ENCODE results near the gene COL1A2.
A peak's percentile ranks its signal among the peaks of the same experiment; 100 is the strongest.

The COL1A2 gene

GRCh38 chr7:94394437-94395140 is at the start of gene COL1A2:
COL1A2 (plus strand) TSS chr7:94394895; CDS start chr7:94395032, 137 bp downstream.
- peak; percentile 20 for DNase-seq (ENCODE audit: low spot score)
- Mint-ChIP-seq H3K36me3 (ENCODE audit: low read depth) (no peaks in the 10 kb centered on the region), H3K9me3 (no peaks in the 10 kb centered on the region), H3K4me3 (peak within 1 kb of the TSS; percentile 76), H3K4me1 (ENCODE audit: low read depth) (peaks cover 26% of the 10 kb centered on the region), H3K27me3 (ENCODE audit: low read depth) (peaks cover 3% of the 10 kb centered on the region), H3K27ac (no peak within 1 kb of the TSS)

GRCh38 chr7:94345907-94346306 is 48.8 kb upstream of the COL1A2 start:
- no peak overlapping the region for H3K4me3 Mint-ChIP-seq
- H3K27ac Mint-ChIP-seq, result no peak overlapping the region
- H3K9me3 Mint-ChIP-seq, result no peaks in the 10 kb centered on the region
- no peaks in the 10 kb centered on the region for H3K36me3 Mint-ChIP-seq (ENCODE audit: low read depth)
- H3K27me3 Mint-ChIP-seq (ENCODE audit: low read depth), result no peaks in the 10 kb centered on the region
- no peaks in the 10 kb centered on the region for H3K4me1 Mint-ChIP-seq (ENCODE audit: low read depth)
- no peak for DNase-seq (ENCODE audit: low spot score)

GRCh38 chr7:94348142-94348541 is 46.6 kb upstream of the COL1A2 start:
- no peak for DNase-seq (ENCODE audit: low spot score)
- Mint-ChIP-seq H3K4me1 (ENCODE audit: low read depth) (no peaks in the 10 kb centered on the region), H3K36me3 (ENCODE audit: low read depth) (no peaks in the 10 kb centered on the region), H3K27ac (no peak overlapping the region), H3K4me3 (no peak overlapping the region), H3K9me3 (no peaks in the 10 kb centered on the region), H3K27me3 (ENCODE audit: low read depth) (no peaks in the 10 kb centered on the region)

- Mint-ChIP-seq H3K4me1 (ENCODE audit: low read depth) (no peaks in the 10 kb centered on the region), H3K4me3 (no peak overlapping the region), H3K27ac (no peak overlapping the region), H3K9me3 (no peaks in the 10 kb centered on the region), H3K36me3 (ENCODE audit: low read depth) (no peaks in the 10 kb centered on the region), H3K27me3 (ENCODE audit: low read depth) (no peaks in the 10 kb centered on the region)
- DNase-seq (ENCODE audit: low spot score), result no peak
These were observed 44.0 kb upstream of the COL1A2 start for GRCh38 chr7:94350734-94351133.

GRCh38 chr7:94351703-94352102 is 43.0 kb upstream of the COL1A2 start:
- H3K9me3 Mint-ChIP-seq, result no peaks in the 10 kb centered on the region

GRCh38 chr7:94352887-94353286 is 41.8 kb upstream of the COL1A2 start:
- no peaks in the 10 kb centered on the region for H3K27me3 Mint-ChIP-seq (ENCODE audit: low read depth)
- no peaks in the 10 kb centered on the region for H3K9me3 Mint-ChIP-seq
- H3K27ac Mint-ChIP-seq, result no peak overlapping the region
- no peaks in the 10 kb centered on the region for H3K4me1 Mint-ChIP-seq (ENCODE audit: low read depth)
- no peaks in the 10 kb centered on the region for H3K36me3 Mint-ChIP-seq (ENCODE audit: low read depth)
- no peak for DNase-seq (ENCODE audit: low spot score)
- no peak overlapping the region for H3K4me3 Mint-ChIP-seq

More at GRCh38 chr7:94351703-94352102, 43.0 kb upstream of the COL1A2 start:
- no peak overlapping the region for H3K27ac Mint-ChIP-seq
- DNase-seq (ENCODE audit: low spot score), result no peak
- H3K4me3 Mint-ChIP-seq, result no peak overlapping the region
- no peaks in the 10 kb centered on the region for H3K4me1 Mint-ChIP-seq (ENCODE audit: low read depth)
- H3K27me3 Mint-ChIP-seq (ENCODE audit: low read depth), result no peaks in the 10 kb centered on the region
- no peaks in the 10 kb centered on the region for H3K36me3 Mint-ChIP-seq (ENCODE audit: low read depth)

- Mint-ChIP-seq H3K4me3 (no peak overlapping the region), H3K36me3 (ENCODE audit: low read depth) (no peaks in the 10 kb centered on the region)
These were observed 39.7 kb upstream of the COL1A2 start for GRCh38 chr7:94354953-94355352.

GRCh38 chr7:94355454-94355853 is 39.2 kb upstream of the COL1A2 start:
- H3K36me3 Mint-ChIP-seq (ENCODE audit: low read depth), result no peaks in the 10 kb centered on the region
- no peaks in the 10 kb centered on the region for H3K4me1 Mint-ChIP-seq (ENCODE audit: low read depth)
- no peaks in the 10 kb centered on the region for H3K9me3 Mint-ChIP-seq
- DNase-seq (ENCODE audit: low spot score), result no peak
- no peak overlapping the region for H3K27ac Mint-ChIP-seq
- H3K27me3 Mint-ChIP-seq (ENCODE audit: low read depth), result no peaks in the 10 kb centered on the region
- no peak overlapping the region for H3K4me3 Mint-ChIP-seq

More at GRCh38 chr7:94354953-94355352, 39.7 kb upstream of the COL1A2 start:
- no peak for DNase-seq (ENCODE audit: low spot score)
- no peaks in the 10 kb centered on the region for H3K9me3 Mint-ChIP-seq
- no peaks in the 10 kb centered on the region for H3K4me1 Mint-ChIP-seq (ENCODE audit: low read depth)
- H3K27me3 Mint-ChIP-seq (ENCODE audit: low read depth), result no peaks in the 10 kb centered on the region
- no peak overlapping the region for H3K27ac Mint-ChIP-seq

- no peak for DNase-seq (ENCODE audit: low spot score)
- no peaks in the 10 kb centered on the region for H3K9me3 Mint-ChIP-seq
- no peaks in the 10 kb centered on the region for H3K36me3 Mint-ChIP-seq (ENCODE audit: low read depth)
- no peak overlapping the region for H3K4me3 Mint-ChIP-seq
- no peaks in the 10 kb centered on the region for H3K4me1 Mint-ChIP-seq (ENCODE audit: low read depth)
- no peak overlapping the region for H3K27ac Mint-ChIP-seq
- H3K27me3 Mint-ChIP-seq (ENCODE audit: low read depth), result no peaks in the 10 kb centered on the region
These were observed 37.6 kb upstream of the COL1A2 start for GRCh38 chr7:94357076-94357475.

- H3K27me3 Mint-ChIP-seq (ENCODE audit: low read depth), result no peaks in the 10 kb centered on the region
- H3K4me3 Mint-ChIP-seq, result no peak overlapping the region
- H3K27ac Mint-ChIP-seq, result no peak overlapping the region
- H3K36me3 Mint-ChIP-seq (ENCODE audit: low read depth), result no peaks in the 10 kb centered on the region
- no peaks in the 10 kb centered on the region for H3K4me1 Mint-ChIP-seq (ENCODE audit: low read depth)
- H3K9me3 Mint-ChIP-seq, result no peaks in the 10 kb centered on the region
- no peak for DNase-seq (ENCODE audit: low spot score)
These were observed 33.8 kb upstream of the COL1A2 start for GRCh38 chr7:94360926-94361325.

- Mint-ChIP-seq H3K27me3 (ENCODE audit: low read depth) (no peaks in the 10 kb centered on the region), H3K4me3 (no peak overlapping the region), H3K36me3 (ENCODE audit: low read depth) (no peaks in the 10 kb centered on the region), H3K27ac (no peak overlapping the region), H3K9me3 (no peaks in the 10 kb centered on the region), H3K4me1 (ENCODE audit: low read depth) (no peaks in the 10 kb centered on the region)
- no peak for DNase-seq (ENCODE audit: low spot score)
These were observed 32.4 kb upstream of the COL1A2 start for GRCh38 chr7:94362276-94362675.

- no peaks in the 10 kb centered on the region for H3K4me1 Mint-ChIP-seq (ENCODE audit: low read depth)
- no peaks in the 10 kb centered on the region for H3K36me3 Mint-ChIP-seq (ENCODE audit: low read depth)
- DNase-seq (ENCODE audit: low spot score), result no peak
- no peak overlapping the region for H3K4me3 Mint-ChIP-seq
- no peaks in the 10 kb centered on the region for H3K27me3 Mint-ChIP-seq (ENCODE audit: low read depth)
- H3K27ac Mint-ChIP-seq, result no peak overlapping the region
- H3K9me3 Mint-ChIP-seq, result no peaks in the 10 kb centered on the region
These were observed 29.9 kb upstream of the COL1A2 start for GRCh38 chr7:94364816-94365215.

GRCh38 chr7:94366163-94366562 is 28.5 kb upstream of the COL1A2 start:
- no peak for DNase-seq (ENCODE audit: low spot score)
- no peaks in the 10 kb centered on the region for H3K4me1 Mint-ChIP-seq (ENCODE audit: low read depth)
- H3K36me3 Mint-ChIP-seq (ENCODE audit: low read depth), result no peaks in the 10 kb centered on the region
- no peak overlapping the region for H3K4me3 Mint-ChIP-seq
- H3K9me3 Mint-ChIP-seq, result no peaks in the 10 kb centered on the region
- H3K27ac Mint-ChIP-seq, result no peak overlapping the region
- no peaks in the 10 kb centered on the region for H3K27me3 Mint-ChIP-seq (ENCODE audit: low read depth)

GRCh38 chr7:94366832-94367231 is 27.9 kb upstream of the COL1A2 start:
- DNase-seq (ENCODE audit: low spot score), result no peak
- no peak overlapping the region for H3K4me3 Mint-ChIP-seq
- no peaks in the 10 kb centered on the region for H3K36me3 Mint-ChIP-seq (ENCODE audit: low read depth)
- H3K27me3 Mint-ChIP-seq (ENCODE audit: low read depth), result no peaks in the 10 kb centered on the region
- no peaks in the 10 kb centered on the region for H3K4me1 Mint-ChIP-seq (ENCODE audit: low read depth)
- no peaks in the 10 kb centered on the region for H3K9me3 Mint-ChIP-seq
- no peak overlapping the region for H3K27ac Mint-ChIP-seq

GRCh38 chr7:94367949-94368348 is 26.7 kb upstream of the COL1A2 start:
- no peak for DNase-seq (ENCODE audit: low spot score)
- Mint-ChIP-seq H3K4me1 (ENCODE audit: low read depth) (no peaks in the 10 kb centered on the region), H3K27ac (no peak overlapping the region), H3K27me3 (ENCODE audit: low read depth) (no peaks in the 10 kb centered on the region), H3K9me3 (no peaks in the 10 kb centered on the region), H3K4me3 (no peak overlapping the region), H3K36me3 (ENCODE audit: low read depth) (no peaks in the 10 kb centered on the region)

Data from T-helper 2 cell treated with Interferon-gamma antibody and Interleukin-4, amounts not matched to agents 5 μg/mL and 100 μg/mL, for 36 hours (primary cell).